AG04449 (cell line): ENCODE results near the gene GPD1.

Experiments used
- CTCF ChIA-PET: fragments of 350-600 bp; formaldehyde crosslinking; extraction: SDS; loops from one replicate; lab custom pipeline; 2021; ENCODE audit warnings: antibody characterized with exemption; lab: Yijun Ruan, JAX
- POLR2A ChIA-PET: fragments of 400-600, 350-600 bp; formaldehyde crosslinking; extraction: SDS; loops from one replicate; lab custom pipeline; 2020; ENCODE audit warnings: antibody characterized with exemption, inconsistent platforms; lab: Yijun Ruan, JAX
- DNase-seq: peaks from one replicate; pipeline ENCODE4 v3.0.0-alpha.2; 2010; ENCODE audit warnings: low read depth, low spot score
- H3K4me3 ChIP-seq: 2 replicates; pipeline ENCODE4 v1.5.1; 2011; ENCODE audit warnings: low read depth, mild to moderate bottlenecking, control low read depth, low read length
- CTCF ChIP-seq: IDR thresholded peaks from one replicate; pipeline ENCODE4 v1.5.1; 2011; ENCODE audit warnings: mild to moderate bottlenecking, moderate library complexity, low read length, control low read depth, inconsistent platforms; ENCODE audit not compliant: insufficient read depth; ENCODE audit errors: missing control alignments

GPD1 gene

GRCh38 chr12:50075808-50076170 is 28.0 kb upstream of the GPD1 start:
- ChIA-PET CTCF (interaction anchor here (1.1 to 22.9 kb wide), 10 partner anchors 9 to 660 kb away, joined by 3 to 1042 read pairs (median 20); partner anchors contain the start of genes AQP5, AQP6 and SMARCD1), POLR2A (no interaction called here)
- H3K4me3 ChIP-seq, result no peak overlapping the region
- no peak for TF ChIP-seq CTCF
- DNase-seq, result no peak

- no peak for TF ChIP-seq CTCF
- ChIA-PET CTCF (interaction anchor here (0.9 to 22.9 kb wide), 8 partner anchors 9 to 238 kb away, joined by 3 to 1042 read pairs (median 20); partner anchors contain the start of genes AQP5, AQP6 and SMARCD1), POLR2A (no interaction called here)
- no peak overlapping the region for H3K4me3 ChIP-seq
- no peak for DNase-seq
Observed at GRCh38 chr12:50077099-50077498, 26.7 kb upstream of the GPD1 start.

GRCh38 chr12:50078281-50078680 is 25.5 kb upstream of the GPD1 start:
- CTCF ChIA-PET, result interaction anchor here (0.8 to 22.9 kb wide), 7 partner anchors 8 to 235 kb away, joined by 3 to 1042 read pairs (median 6); partner anchors contain the start of genes AQP5 and AQP6
- no peak for TF ChIP-seq CTCF
- POLR2A ChIA-PET, result interaction anchor here (0.6 kb wide), 1 partner anchor 68 kb away, joined by 3 read pairs; no protein-coding TSS in a partner anchor
- H3K4me3 ChIP-seq, result no peak overlapping the region
- no peak for DNase-seq

- H3K4me3 ChIP-seq, result no peak overlapping the region
- CTCF ChIA-PET, result interaction anchor here (0.9 to 22.9 kb wide), 5 partner anchors 9 to 235 kb away, joined by 3 to 1042 read pairs (median 6); partner anchors contain the start of genes AQP5 and AQP6
- POLR2A ChIA-PET, result no interaction called here
- no peak for DNase-seq
- no peak for TF ChIP-seq CTCF
Observed at GRCh38 chr12:50079771-50080170, 24.0 kb upstream of the GPD1 start.

- DNase-seq, result no peak
- TF ChIP-seq CTCF, result no peak
- CTCF ChIA-PET, result interaction anchor here (0.9 to 12.4 kb wide), 4 partner anchors 10 to 114 kb away, joined by 3 to 244 read pairs (median 7); partner anchors contain the start of gene COX14
Observed at GRCh38 chr12:50081096-50081808, 22.6 kb upstream of the GPD1 start.

GRCh38 chr12:50082644-50083043 is 21.2 kb upstream of the GPD1 start:
- no peak for TF ChIP-seq CTCF
- H3K4me3 ChIP-seq, result no peak overlapping the region
- ChIA-PET POLR2A (no interaction called here), CTCF (interaction anchor here (0.8 to 12.4 kb wide), 7 partner anchors 12 to 305 kb away, joined by 3 to 244 read pairs (median 5); partner anchors contain the start of gene COX14)
- no peak for DNase-seq

More at GRCh38 chr12:50081096-50081808, 22.6 kb upstream of the GPD1 start:
- H3K4me3 ChIP-seq, result no peak overlapping the region
- POLR2A ChIA-PET, result interaction anchor here (0.6 kb wide), 1 partner anchor 36 kb away, joined by 3 read pairs; no protein-coding TSS in a partner anchor
